ENCODE measurements around the gene MYH11. TPM values are rescaled to one million over a fixed set of nuclear protein-coding genes. Genes with fewer than 3 reads are reported as not detected.

MYH11 gene
- total and polyA plus RNA-seq, 2 donors (not counting 1 experiment from before 2014, with no cell fraction given) = 1.3 to 14.5 TPM

GRCh38 chr16:15874745-15875314 lies 18.0 kb upstream of the MYH11 start:
- Histone ChIP-seq H3K27me3 (ENCODE audit: control insufficient read depth, insufficient read depth, low read length) (no peaks in the 10 kb centered on the region), H3K36me3 (ENCODE audit: control insufficient read depth, insufficient read depth, low read length) (peaks cover 1% of the 10 kb centered on the region), H3K9ac (ENCODE audit: insufficient read depth, low read length) (no peak overlapping the region), H3K4me3 (replicated peaks in 1 of 4; ENCODE audit: control extremely low read depth in 1 of 4, insufficient read depth in 1 of 4, low read depth in 3 of 4, low read length in 4 of 4) (no peak overlapping the region), H3K4me2 (ENCODE audit: extremely low read depth, insufficient read depth, low read length) (no peak overlapping the region), H4K20me1 (ENCODE audit: control insufficient read depth, extremely low read depth, insufficient read depth, low read length) (no peaks in the 10 kb centered on the region), H3K79me2 (ENCODE audit: control insufficient read depth, insufficient read depth, low read length) (peaks cover 11% of the 10 kb centered on the region), H2AFZ (ENCODE audit: low read length) (peak overlapping the region; percentile 72), H3K9me3 (ENCODE audit: control insufficient read depth, insufficient read depth, low read depth, low read length) (no peaks in the 10 kb centered on the region), H3K4me1 (ENCODE audit: control insufficient read depth, extremely low read depth, insufficient read depth, low read length) (peaks cover 3% of the 10 kb centered on the region), H3K27ac (ENCODE audit: insufficient read depth, low read length) (no peak overlapping the region)
- TF ChIP-seq CTCF (conservative IDR thresholded peaks at IDR 0.05 in 1 of 2, IDR thresholded peaks at IDR 0.05 in 1 of 2; ENCODE audit: low read depth in 1 of 2, low read length in 2 of 2) (peak; percentile 88 to 97), EZH2 (IDR thresholded peaks at IDR 0.05; ENCODE audit: low read length, missing control alignments) (no peak)
- peak; percentile 64 to 87 for DNase-seq (ENCODE audit: low read depth in 2 of 2)

GRCh38 chr16:15873737-15874136 lies 16.9 kb upstream of the MYH11 start:
- no peak overlapping the region for H3K4me3 ChIP-seq (replicated peaks in 1 of 4; ENCODE audit: control extremely low read depth in 1 of 4, insufficient read depth in 1 of 4, low read depth in 3 of 4, low read length in 4 of 4)
- H3K4me2 ChIP-seq (ENCODE audit: extremely low read depth, insufficient read depth, low read length) = no peak overlapping the region
- H3K4me1 ChIP-seq (ENCODE audit: control insufficient read depth, extremely low read depth, insufficient read depth, low read length) = peaks cover under 1% of the 10 kb centered on the region
- H3K9me3 ChIP-seq (ENCODE audit: control insufficient read depth, insufficient read depth, low read depth, low read length) = no peaks in the 10 kb centered on the region
- H3K9ac ChIP-seq (ENCODE audit: insufficient read depth, low read length) = no peak overlapping the region
- no peak overlapping the region for H2AFZ ChIP-seq (ENCODE audit: low read length)
- H3K27me3 ChIP-seq (ENCODE audit: control insufficient read depth, insufficient read depth, low read length) = no peaks in the 10 kb centered on the region
- H3K79me2 ChIP-seq (ENCODE audit: control insufficient read depth, insufficient read depth, low read length) = peaks cover 9% of the 10 kb centered on the region
- no peak overlapping the region for H3K27ac ChIP-seq (ENCODE audit: insufficient read depth, low read length)
- no peak for DNase-seq (ENCODE audit: low read depth in 2 of 2)
- H3K36me3 ChIP-seq (ENCODE audit: control insufficient read depth, insufficient read depth, low read length) = peaks cover 5% of the 10 kb centered on the region
- H4K20me1 ChIP-seq (ENCODE audit: control insufficient read depth, extremely low read depth, insufficient read depth, low read length) = no peaks in the 10 kb centered on the region
- TF ChIP-seq EZH2 (IDR thresholded peaks at IDR 0.05; ENCODE audit: low read length, missing control alignments) (no peak), CTCF (conservative IDR thresholded peaks at IDR 0.05 in 1 of 2, IDR thresholded peaks at IDR 0.05 in 1 of 2; ENCODE audit: low read depth in 1 of 2, low read length in 2 of 2) (no peak)

GRCh38 chr16:15873301-15873700 lies 16.5 kb upstream of the MYH11 start:
- Histone ChIP-seq H4K20me1 (ENCODE audit: control insufficient read depth, extremely low read depth, insufficient read depth, low read length) (no peaks in the 10 kb centered on the region), H3K79me2 (ENCODE audit: control insufficient read depth, insufficient read depth, low read length) (peaks cover 5% of the 10 kb centered on the region), H3K27me3 (ENCODE audit: control insufficient read depth, insufficient read depth, low read length) (no peaks in the 10 kb centered on the region), H2AFZ (ENCODE audit: low read length) (no peak overlapping the region), H3K27ac (ENCODE audit: insufficient read depth, low read length) (no peak overlapping the region), H3K36me3 (ENCODE audit: control insufficient read depth, insufficient read depth, low read length) (peaks cover 5% of the 10 kb centered on the region), H3K4me3 (replicated peaks in 1 of 4; ENCODE audit: control extremely low read depth in 1 of 4, insufficient read depth in 1 of 4, low read depth in 3 of 4, low read length in 4 of 4) (no peak overlapping the region), H3K4me2 (ENCODE audit: extremely low read depth, insufficient read depth, low read length) (no peak overlapping the region), H3K9ac (ENCODE audit: insufficient read depth, low read length) (no peak overlapping the region), H3K4me1 (ENCODE audit: control insufficient read depth, extremely low read depth, insufficient read depth, low read length) (no peaks in the 10 kb centered on the region), H3K9me3 (ENCODE audit: control insufficient read depth, insufficient read depth, low read depth, low read length) (no peaks in the 10 kb centered on the region)
- no peak for TF ChIP-seq CTCF (conservative IDR thresholded peaks at IDR 0.05 in 1 of 2, IDR thresholded peaks at IDR 0.05 in 1 of 2; ENCODE audit: low read depth in 1 of 2, low read length in 2 of 2)
- no peak for TF ChIP-seq EZH2 (IDR thresholded peaks at IDR 0.05; ENCODE audit: low read length, missing control alignments)
- DNase-seq (ENCODE audit: low read depth in 2 of 2) = no peak

All from fibroblast of lung (primary cell).